ENCODE measurements around the gene PAGE2. TPM values are rescaled to one million over a fixed set of nuclear protein-coding genes. Genes with fewer than 3 reads are reported as not detected.

PAGE2 gene
- total and polyA plus RNA-seq, 2 of the 13 experiments (the other 11 are each of a cell fraction or from before 2014, with no cell fraction given) = not detected

DNA sequence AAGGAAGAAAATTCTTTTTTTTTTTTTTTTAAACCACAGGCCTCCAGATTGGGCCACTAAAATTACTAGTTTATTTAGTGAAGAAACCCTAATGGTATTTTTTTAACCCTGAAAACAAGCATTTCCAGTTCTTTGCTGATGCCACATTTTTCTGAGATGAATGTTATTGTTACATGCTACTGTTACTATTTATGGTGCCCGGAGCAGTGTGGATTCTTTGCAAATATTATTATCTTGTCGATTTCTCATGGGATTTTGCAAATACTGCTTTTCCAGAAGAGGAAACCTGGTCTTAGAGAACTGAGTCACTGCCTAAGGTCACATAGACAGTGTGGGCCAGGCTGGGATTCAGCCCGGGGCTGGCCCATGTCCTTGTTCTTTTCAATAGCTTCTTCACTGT lies 49.3 kb upstream of the PAGE2 start:
- H3K9me3 ChIP-seq (ENCODE audit: low read length) = no peaks in the 10 kb centered on the region
- no peak overlapping the region for H3K4me3 ChIP-seq (replicated peaks in 1 of 3; ENCODE audit: insufficient read depth in 1 of 3, low read depth in 2 of 3, low read length in 3 of 3)
- no peaks in the 10 kb centered on the region for H3K4me1 ChIP-seq (ENCODE audit: insufficient read depth, low read length)
- no peak overlapping the region for H2AFZ ChIP-seq (ENCODE audit: low read length)
- ATAC-seq (no peak), FAIRE-seq (no peak), DNase-seq (ENCODE audit: low spot score) (no peak)
- BruUV-seq (replicated peaks) = no TSS peak
- H3K36me3 ChIP-seq (replicated peaks in 1 of 2; ENCODE audit: control insufficient read depth in 1 of 2, insufficient read depth in 2 of 2, low read length in 2 of 2) = no peaks in the 10 kb centered on the region
- H4K20me1 ChIP-seq (ENCODE audit: insufficient read depth, low read length) = no peaks in the 10 kb centered on the region
- H3K9ac ChIP-seq (ENCODE audit: insufficient read depth, low read depth, low read length) = no peak overlapping the region
- intact Hi-C loops (cut with micrococcal nuclease; ENCODE audit: unreplicated experiment) (no loop called here), in situ Hi-C loops (cut with HindIII; ENCODE audit: extremely low pct_ligation_motif_present, low pct_unique_long_range_greater_than_20kb) (no loop called here)
- POLR2A ChIA-PET = no interaction called here
- TF ChIP-seq ZNF558 (CRISPR knock-in tag; IDR thresholded peaks at IDR 0.05; ENCODE audit: borderline replicate concordance) = no peak
- TF ChIP-seq, protein P1, sequence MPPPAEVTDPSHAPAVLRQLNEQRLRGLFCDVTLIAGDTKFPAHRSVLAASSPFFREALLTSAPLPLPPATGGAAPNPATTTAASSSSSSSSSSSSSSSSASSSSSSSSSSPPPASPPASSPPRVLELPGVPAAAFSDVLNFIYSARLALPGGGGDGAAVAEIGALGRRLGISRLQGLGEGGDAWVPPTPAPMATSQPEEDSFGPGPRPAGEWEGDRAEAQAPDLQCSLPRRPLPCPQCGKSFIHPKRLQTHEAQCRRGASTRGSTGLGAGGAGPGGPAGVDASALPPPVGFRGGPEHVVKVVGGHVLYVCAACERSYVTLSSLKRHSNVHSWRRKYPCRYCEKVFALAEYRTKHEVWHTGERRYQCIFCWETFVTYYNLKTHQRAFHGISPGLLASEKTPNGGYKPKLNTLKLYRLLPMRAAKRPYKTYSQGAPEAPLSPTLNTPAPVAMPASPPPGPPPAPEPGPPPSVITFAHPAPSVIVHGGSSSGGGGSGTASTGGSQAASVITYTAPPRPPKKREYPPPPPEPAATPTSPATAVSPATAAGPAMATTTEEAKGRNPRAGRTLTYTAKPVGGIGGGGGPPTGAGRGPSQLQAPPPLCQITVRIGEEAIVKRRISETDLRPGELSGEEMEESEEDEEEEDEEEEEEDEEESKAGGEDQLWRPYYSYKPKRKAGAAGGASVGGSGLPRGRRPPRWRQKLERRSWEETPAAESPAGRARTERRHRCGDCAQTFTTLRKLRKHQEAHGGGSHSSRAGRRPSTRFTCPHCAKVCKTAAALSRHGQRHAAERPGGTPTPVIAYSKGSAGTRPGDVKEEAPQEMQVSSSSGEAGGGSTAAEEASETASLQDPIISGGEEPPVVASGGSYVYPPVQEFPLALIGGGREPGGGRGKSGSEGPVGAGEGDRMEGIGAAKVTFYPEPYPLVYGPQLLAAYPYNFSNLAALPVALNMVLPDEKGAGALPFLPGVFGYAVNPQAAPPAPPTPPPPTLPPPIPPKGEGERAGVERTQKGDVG (CRISPR knock-in tag; IDR thresholded peaks at IDR 0.05; ENCODE audit: borderline replicate concordance) = no peak
- TF ChIP-seq NFE2 (CRISPR knock-in tag; IDR thresholded peaks at IDR 0.05) = no peak
- TF ChIP-seq, protein P2, sequence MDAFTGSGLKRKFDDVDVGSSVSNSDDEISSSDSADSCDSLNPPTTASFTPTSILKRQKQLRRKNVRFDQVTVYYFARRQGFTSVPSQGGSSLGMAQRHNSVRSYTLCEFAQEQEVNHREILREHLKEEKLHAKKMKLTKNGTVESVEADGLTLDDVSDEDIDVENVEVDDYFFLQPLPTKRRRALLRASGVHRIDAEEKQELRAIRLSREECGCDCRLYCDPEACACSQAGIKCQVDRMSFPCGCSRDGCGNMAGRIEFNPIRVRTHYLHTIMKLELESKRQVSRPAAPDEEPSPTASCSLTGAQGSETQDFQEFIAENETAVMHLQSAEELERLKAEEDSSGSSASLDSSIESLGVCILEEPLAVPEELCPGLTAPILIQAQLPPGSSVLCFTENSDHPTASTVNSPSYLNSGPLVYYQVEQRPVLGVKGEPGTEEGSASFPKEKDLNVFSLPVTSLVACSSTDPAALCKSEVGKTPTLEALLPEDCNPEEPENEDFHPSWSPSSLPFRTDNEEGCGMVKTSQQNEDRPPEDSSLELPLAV (CRISPR knock-in tag; conservative IDR thresholded peaks at IDR 0.05; ENCODE audit: low read depth) = no peak
- no peak for TF ChIP-seq RNF2 (conservative IDR thresholded peaks at IDR 0.05; ENCODE audit: low read depth)
- no peak for TF ChIP-seq ZC3H4 (CRISPR knock-in tag; IDR thresholded peaks at IDR 0.05; ENCODE audit: borderline replicate concordance)
- TF ChIP-seq ZNF816 (CRISPR knock-in tag; IDR thresholded peaks at IDR 0.05; ENCODE audit: borderline replicate concordance) = no peak
- no peak for TF ChIP-seq NFYC (CRISPR knock-in tag; IDR thresholded peaks at IDR 0.05)
- no peak for TF ChIP-seq MBNL3 (CRISPR knock-in tag; conservative IDR thresholded peaks at IDR 0.05)
- no peak for TF ChIP-seq SUZ12 (IDR thresholded peaks at IDR 0.05; ENCODE audit: low read depth, low read length)
- no peak for TF ChIP-seq GLI4 (CRISPR knock-in tag; IDR thresholded peaks at IDR 0.05; ENCODE audit: borderline replicate concordance)
- H3K27me3 ChIP-seq (ENCODE audit: control insufficient read depth in 1 of 2, insufficient read depth in 2 of 2, low read length in 2 of 2) = no peaks in the 10 kb centered on the region
- WGBS (ENCODE audit: low lambda C conversion rate) = 30% methylated on average over 3 of the region's 3 CpGs
- H3K27ac ChIP-seq (ENCODE audit: extremely low read length, insufficient read depth, low read length) = no peak overlapping the region
- CTCF ChIA-PET (ENCODE audit: low intra/inter-chr PET ratio, low total read pairs) = no interaction called here
- H3K4me2 ChIP-seq (ENCODE audit: low read depth, low read length) = no peak overlapping the region
- no peaks in the 10 kb centered on the region for H3K79me2 ChIP-seq (ENCODE audit: insufficient read depth, low read length)
